ENCODE data around the gene CAV1. TPM values are rescaled to one million over a fixed set of nuclear protein-coding genes. Genes with fewer than 3 reads are reported as not detected.

CAV1 gene
- total RNA-seq, 1 experiment from 2014 or later = 4.9 TPM

- no peak overlapping the region for H3K4me3 Mint-ChIP-seq (ENCODE audit: unreplicated experiment)
- no peaks in the 10 kb centered on the region for H3K27me3 Mint-ChIP-seq (ENCODE audit: insufficient read depth, unreplicated experiment)
- no peak overlapping the region for H3K4me3 ChIP-seq (ENCODE audit: low read depth, low read length)
- no peaks in the 10 kb centered on the region for H3K9me3 ChIP-seq
- peak in 1 of 2 experiments; percentile 45 for DNase-seq
- peaks cover 25% of the 10 kb centered on the region for H3K9me3 Mint-ChIP-seq (ENCODE audit: unreplicated experiment)
- ChIA-PET CTCF (interaction anchor here (0.5 kb wide), 1 partner anchor 53 kb away, joined by 3 read pairs; no protein-coding TSS in a partner anchor), POLR2A (no interaction called here)
- BruUV-seq (replicated peaks) = no TSS peak
- peaks cover 27% of the 10 kb centered on the region for H3K4me1 Mint-ChIP-seq (ENCODE audit: low read depth, unreplicated experiment)
- no peak for TF ChIP-seq CTCF (IDR thresholded peaks at IDR 0.05; ENCODE audit: insufficient read depth in 1 of 2, low read depth in 1 of 2, low read length in 1 of 2, severe bottlenecking in 1 of 2, unreplicated experiment in 1 of 2)
- H3K27me3 ChIP-seq (replicated peaks; ENCODE audit: control insufficient read depth, insufficient read depth, low read length) = no peaks in the 10 kb centered on the region
- H3K36me3 ChIP-seq (ENCODE audit: control insufficient read depth, insufficient read depth, low read length) = no peaks in the 10 kb centered on the region
- peaks cover 14% of the 10 kb centered on the region; the same call in 1 of the 2 replicates for H3K4me1 ChIP-seq
- intact Hi-C loops (cut with micrococcal nuclease; ENCODE audit: unreplicated experiment) = no loop called here
- H3K36me3 Mint-ChIP-seq (ENCODE audit: insufficient read depth, unreplicated experiment) = no peaks in the 10 kb centered on the region
- no peak overlapping the region for H3K27ac Mint-ChIP-seq (ENCODE audit: unreplicated experiment)
These were observed 53.7 kb downstream of the CAV1 start for GRCh38 chr7:116578526-116578925.

- no peak for TF ChIP-seq CTCF (IDR thresholded peaks at IDR 0.05; ENCODE audit: insufficient read depth in 1 of 2, low read depth in 1 of 2, low read length in 1 of 2, severe bottlenecking in 1 of 2, unreplicated experiment in 1 of 2)
- CTCF ChIA-PET = no interaction called here
- Mint-ChIP-seq H3K36me3 (ENCODE audit: insufficient read depth, unreplicated experiment) (no peaks in the 10 kb centered on the region), H3K27ac (ENCODE audit: unreplicated experiment) (no peak overlapping the region), H3K4me3 (ENCODE audit: unreplicated experiment) (no peak overlapping the region), H3K9me3 (ENCODE audit: unreplicated experiment) (peaks cover 26% of the 10 kb centered on the region), H3K4me1 (ENCODE audit: low read depth, unreplicated experiment) (peaks cover 28% of the 10 kb centered on the region), H3K27me3 (ENCODE audit: insufficient read depth, unreplicated experiment) (no peaks in the 10 kb centered on the region)
- no peak for DNase-seq
- Histone ChIP-seq H3K4me3 (ENCODE audit: low read depth, low read length) (no peak overlapping the region), H3K9me3 (no peaks in the 10 kb centered on the region), H3K36me3 (ENCODE audit: control insufficient read depth, insufficient read depth, low read length) (no peaks in the 10 kb centered on the region), H3K27me3 (replicated peaks; ENCODE audit: control insufficient read depth, insufficient read depth, low read length) (no peaks in the 10 kb centered on the region), H3K4me1 (peaks cover 13% of the 10 kb centered on the region; the same call in 1 of the 2 replicates)
- POLR2A ChIA-PET = no interaction called here
- BruUV-seq (replicated peaks) = no TSS peak
- intact Hi-C loops (cut with micrococcal nuclease; ENCODE audit: unreplicated experiment) = no loop called here
These were observed 54.5 kb downstream of the CAV1 start for GRCh38 chr7:116579322-116579721.

GRCh38 chr7:116579835-116580234 is 55.0 kb downstream of the CAV1 start:
- H3K36me3 Mint-ChIP-seq (ENCODE audit: insufficient read depth, unreplicated experiment) = no peaks in the 10 kb centered on the region
- Histone ChIP-seq H3K4me1 (peaks cover 8% of the 10 kb centered on the region; the same call in 1 of the 2 replicates), H3K36me3 (ENCODE audit: control insufficient read depth, insufficient read depth, low read length) (no peaks in the 10 kb centered on the region), H3K9me3 (no peaks in the 10 kb centered on the region), H3K27me3 (replicated peaks; ENCODE audit: control insufficient read depth, insufficient read depth, low read length) (no peaks in the 10 kb centered on the region), H3K4me3 (ENCODE audit: low read depth, low read length) (no peak overlapping the region)
- H3K9me3 Mint-ChIP-seq (ENCODE audit: unreplicated experiment) = peaks cover 26% of the 10 kb centered on the region
- no peak overlapping the region for H3K4me3 Mint-ChIP-seq (ENCODE audit: unreplicated experiment)
- intact Hi-C loops (cut with micrococcal nuclease; ENCODE audit: unreplicated experiment) = no loop called here
- POLR2A ChIA-PET = no interaction called here
- TF ChIP-seq CTCF (IDR thresholded peaks at IDR 0.05; ENCODE audit: insufficient read depth in 1 of 2, low read depth in 1 of 2, low read length in 1 of 2, severe bottlenecking in 1 of 2, unreplicated experiment in 1 of 2) = no peak
- CTCF ChIA-PET = no interaction called here
- DNase-seq = no peak
- no peak overlapping the region for H3K27ac Mint-ChIP-seq (ENCODE audit: unreplicated experiment)
- H3K27me3 Mint-ChIP-seq (ENCODE audit: insufficient read depth, unreplicated experiment) = no peaks in the 10 kb centered on the region
- H3K4me1 Mint-ChIP-seq (ENCODE audit: low read depth, unreplicated experiment) = peaks cover 24% of the 10 kb centered on the region
- BruUV-seq (replicated peaks) = no TSS peak
